Left lung (tissue), 10 donors: ENCODE data around the gene ARL13B. TPM values are rescaled to one million over a fixed set of nuclear protein-coding genes. Genes with fewer than 3 reads are reported as not detected.
A peak's percentile ranks its signal among the peaks of the same experiment; 100 is the strongest.

ENCODE experiments used
- ATAC-seq: fragments of 200-7000 bp; cut with Tn5 transposase; one replicate; pipeline ENCODE4 v1.9.1; 2020; ENCODE audit warnings: moderate library complexity
- DNase-seq, 4 donors: peaks; one replicate each; pipeline ENCODE4 v3.0.0-alpha.2; 2013 to 2020
- H3K27ac ChIP-seq, 2 donors: fragments of 200-600 bp; sonication (generic) in 1 of 2; one replicate each; pipeline versions ENCODE4 v1.5.0 to v1.8.0; 2020 to 2021
- H3K27me3 ChIP-seq, 2 donors: fragments of 200-600 bp; sonication (generic) in 1 of 2; one replicate each; pipeline versions ENCODE4 v1.5.0 to v1.8.0; 2020 to 2021
- H3K36me3 ChIP-seq, 2 donors: fragments of 200-600 bp; sonication (generic) in 1 of 2; one replicate each; pipeline versions ENCODE4 v1.5.0 to v1.8.0; 2020 to 2021
- H3K4me1 ChIP-seq, 2 donors: fragments of 200-600 bp; one replicate each; pipeline ENCODE4 v1.8.0; 2021
- H3K4me3 ChIP-seq, 2 donors: fragments of 200-600 bp; sonication (generic) in 1 of 2; one replicate each; pipeline versions ENCODE4 v1.5.0 to v1.8.0; 2020 to 2021; ENCODE audit warnings: mild to moderate bottlenecking in 1 of 2
- H3K9me3 ChIP-seq, 2 donors: fragments of 200-600 bp; sonication (generic) in 1 of 2; one replicate each; pipeline versions ENCODE4 v1.5.0 to v1.8.0; 2020 to 2021
- intact Hi-C, 2 donors: fragments of 100-400 bp; cut with DNase I; formaldehyde crosslinking; loops; one replicate each; pipeline versions ENCODE4 v1.11.2 to v1.14.2; 2022
- polyA plus RNA-seq, 6 donors: library from polyadenylated mRNA; unstranded; fragments of 120-200 nt; gene quantifications; one replicate each; pipeline ENCODE4 v1.2.1, GENCODE V29; 2013; ENCODE audit not compliant: insufficient read length in 6 of 6
- total RNA-seq, 2 donors: library from RNA; stranded (reverse); fragmentation: NEBNext Ultra II Directional; extraction: Animal tissue kit (Norgen Biotek cat#: 25700); gene quantifications; one replicate each; pipeline ENCODE4 v1.2.1, GENCODE V29; 2021
- TF ChIP-seq, protein P1 (sequence below), 2 donors: fragments of 200-600 bp; sonication (generic) in 1 of 2; IDR thresholded peaks; one replicate each; pipeline versions ENCODE4 v1.5.0 to v1.8.0; 2021; ENCODE audit warnings: antibody characterized with exemption in 2 of 2
- donor health status: DM: no; HTN: yes; CAD: no.
- donor health status: DM: no; HTN: no; CAD: no.

ARL13B gene
- total and polyA plus RNA-seq, 8 donors: 13.9 to 25.2 (median 16.5) TPM

DNA sequence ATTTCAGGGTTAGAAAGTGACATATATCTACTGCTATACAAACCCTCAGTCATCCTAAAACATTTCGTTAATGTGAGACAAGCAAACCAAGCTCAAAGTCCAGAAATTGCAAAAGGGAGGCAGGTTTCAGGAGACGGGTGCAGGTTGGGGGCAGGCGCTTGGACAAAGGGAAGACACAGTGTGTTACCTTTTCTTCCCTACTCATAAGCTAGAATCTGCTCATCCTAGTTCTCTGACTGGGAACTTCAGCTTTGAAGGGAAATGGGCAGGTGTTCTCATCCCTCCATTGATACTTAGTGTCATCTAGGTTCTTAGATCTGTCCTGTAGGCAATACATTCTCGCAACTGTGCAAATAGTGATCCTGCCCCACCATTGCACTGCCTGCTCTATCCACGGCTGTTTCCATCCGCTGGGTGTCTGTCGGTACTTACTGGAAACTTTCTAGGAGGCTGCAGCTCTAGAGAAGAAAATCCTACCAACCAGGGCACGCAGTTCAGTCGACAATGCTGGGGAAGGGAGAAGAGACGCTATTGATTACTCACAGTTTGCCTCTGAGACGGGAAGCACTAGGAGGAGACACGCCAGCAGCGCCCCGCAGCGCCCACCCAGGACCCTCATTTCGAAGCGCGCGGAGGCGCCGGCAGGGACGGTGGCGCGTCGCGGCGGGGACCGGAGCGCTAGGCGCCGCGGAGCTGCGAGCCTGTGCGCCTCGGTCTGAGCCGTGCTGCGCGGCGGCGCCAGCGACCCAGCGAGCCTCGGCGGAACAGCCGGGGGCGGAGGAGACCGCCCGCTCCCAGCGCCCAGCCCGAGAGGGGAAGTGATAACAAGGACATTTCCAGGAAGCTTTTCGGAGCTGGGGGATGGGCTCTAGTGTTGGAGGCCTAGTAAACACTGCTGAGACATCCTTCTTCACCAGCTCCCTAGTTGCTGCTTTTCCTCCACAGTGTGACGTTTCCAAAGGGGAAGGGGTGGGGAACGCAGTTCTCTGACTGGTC is 6.5 kb upstream of the ARL13B start, which contains the start of gene PROS1:
PROS1 (minus strand) TSS at position 766 of the 996 bp plus-strand sequence; CDS start at position 619, 147 bp downstream.
- Histone ChIP-seq H3K36me3 (no peaks in the 10 kb centered on the region), H3K9me3 (no peaks in the 10 kb centered on the region), H3K27me3 (peaks cover 0 to 8% of the 10 kb centered on the region in 2 donors), H3K4me3 (peak within 1 kb of the TSS; percentile 52 to 69), H3K4me1 (peaks cover 8 to 22% of the 10 kb centered on the region in 2 donors), H3K27ac (peak within 1 kb of the TSS; percentile 88 to 95)
- intact Hi-C loops: no loop called here
- TF ChIP-seq, protein P1, sequence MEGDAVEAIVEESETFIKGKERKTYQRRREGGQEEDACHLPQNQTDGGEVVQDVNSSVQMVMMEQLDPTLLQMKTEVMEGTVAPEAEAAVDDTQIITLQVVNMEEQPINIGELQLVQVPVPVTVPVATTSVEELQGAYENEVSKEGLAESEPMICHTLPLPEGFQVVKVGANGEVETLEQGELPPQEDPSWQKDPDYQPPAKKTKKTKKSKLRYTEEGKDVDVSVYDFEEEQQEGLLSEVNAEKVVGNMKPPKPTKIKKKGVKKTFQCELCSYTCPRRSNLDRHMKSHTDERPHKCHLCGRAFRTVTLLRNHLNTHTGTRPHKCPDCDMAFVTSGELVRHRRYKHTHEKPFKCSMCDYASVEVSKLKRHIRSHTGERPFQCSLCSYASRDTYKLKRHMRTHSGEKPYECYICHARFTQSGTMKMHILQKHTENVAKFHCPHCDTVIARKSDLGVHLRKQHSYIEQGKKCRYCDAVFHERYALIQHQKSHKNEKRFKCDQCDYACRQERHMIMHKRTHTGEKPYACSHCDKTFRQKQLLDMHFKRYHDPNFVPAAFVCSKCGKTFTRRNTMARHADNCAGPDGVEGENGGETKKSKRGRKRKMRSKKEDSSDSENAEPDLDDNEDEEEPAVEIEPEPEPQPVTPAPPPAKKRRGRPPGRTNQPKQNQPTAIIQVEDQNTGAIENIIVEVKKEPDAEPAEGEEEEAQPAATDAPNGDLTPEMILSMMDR (IDR thresholded peaks at IDR 0.05): peak in 1 of 2 donors; percentile 10
- DNase-seq (peak; percentile 74 to 94 (median 88)), ATAC-seq (peak; percentile 97)

DNA sequence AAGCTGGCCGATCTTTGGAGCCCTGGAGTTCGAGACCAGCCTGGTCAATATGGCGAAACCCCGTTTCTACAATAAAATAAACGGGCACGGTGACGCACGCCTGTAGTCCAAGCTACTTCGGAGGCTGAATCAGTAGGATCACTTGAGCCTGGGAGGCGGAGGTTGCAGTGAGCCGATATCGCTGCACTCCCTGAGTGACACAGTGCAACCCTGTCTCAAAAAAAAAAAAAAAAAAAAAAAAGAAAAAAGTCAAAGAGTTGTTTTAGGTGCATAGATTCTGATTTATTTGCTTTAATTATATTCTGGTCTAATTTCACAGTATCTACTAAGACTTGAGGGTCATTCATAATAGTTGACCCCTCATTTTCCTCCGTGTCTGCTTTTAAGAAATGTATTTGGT is 1.7 kb downstream of the ARL13B start:
- DNase-seq (no peak), ATAC-seq (no peak)
- TF ChIP-seq, protein P1 (IDR thresholded peaks at IDR 0.05): no peak
- intact Hi-C loops: no loop called here
- no peaks in the 10 kb centered on the region for H3K9me3 ChIP-seq
- H3K36me3 ChIP-seq: no peaks in the 10 kb centered on the region
- no peak overlapping the region for H3K27ac ChIP-seq
- no peaks in the 10 kb centered on the region for H3K27me3 ChIP-seq
- H3K4me3 ChIP-seq: no peak overlapping the region
- peaks cover 0 to 17% of the 10 kb centered on the region in 2 donors for H3K4me1 ChIP-seq

DNA sequence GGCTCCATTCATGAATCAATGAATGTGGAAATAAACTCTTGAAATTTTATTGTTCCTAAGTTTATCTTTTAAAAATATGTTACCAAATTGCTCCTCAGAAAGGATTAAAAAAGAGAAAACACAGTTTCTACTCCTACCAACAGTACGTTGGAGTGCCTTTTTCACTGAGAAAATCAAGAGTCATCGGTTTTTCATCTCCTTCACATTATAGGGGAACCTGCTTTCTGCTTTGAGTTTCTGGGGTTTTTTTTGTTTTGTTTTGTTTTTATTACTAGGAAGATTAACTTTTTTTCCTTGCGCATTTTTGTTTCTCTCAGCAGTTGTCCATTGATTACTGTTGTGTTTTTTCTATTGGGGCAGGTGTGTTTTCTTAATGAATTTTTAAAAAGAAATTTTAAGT is 3.5 kb downstream of the ARL13B start:
- ATAC-seq: no peak
- Histone ChIP-seq H3K27ac (no peak overlapping the region), H3K27me3 (no peaks in the 10 kb centered on the region), H3K9me3 (no peaks in the 10 kb centered on the region), H3K4me3 (no peak overlapping the region), H3K36me3 (no peaks in the 10 kb centered on the region), H3K4me1 (peaks cover 0 to 17% of the 10 kb centered on the region in 2 donors)
- TF ChIP-seq, protein P1 (IDR thresholded peaks at IDR 0.05): no peak
- intact Hi-C loops: no loop called here
- DNase-seq: no peak

DNA sequence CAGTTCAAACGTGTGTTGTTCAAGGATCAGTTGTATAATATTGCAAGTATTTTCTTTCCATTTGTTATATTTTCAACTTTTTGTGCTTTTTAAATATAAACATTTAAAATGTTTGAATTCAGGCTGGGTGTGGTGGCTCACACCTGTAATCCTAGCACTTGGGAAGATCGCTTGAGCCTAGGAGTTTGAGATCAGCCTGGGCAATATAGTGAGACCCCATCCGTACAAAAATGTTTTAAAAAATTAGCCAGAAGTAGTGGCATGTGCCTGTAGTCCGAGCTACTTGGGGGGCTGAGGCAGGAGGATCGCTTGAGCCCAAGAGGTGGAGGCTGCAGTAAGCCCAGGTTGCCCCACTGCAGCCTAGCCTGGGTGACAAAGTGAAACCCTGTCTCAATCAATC is 4.7 kb downstream of the ARL13B start:
- H3K27ac ChIP-seq: no peak overlapping the region
- ATAC-seq (no peak), DNase-seq (no peak)
- no peaks in the 10 kb centered on the region for H3K27me3 ChIP-seq
- TF ChIP-seq, protein P1 (IDR thresholded peaks at IDR 0.05): no peak
- intact Hi-C loops: no loop called here
- peaks cover 0 to 12% of the 10 kb centered on the region in 2 donors for H3K4me1 ChIP-seq
- H3K9me3 ChIP-seq: no peaks in the 10 kb centered on the region
- H3K36me3 ChIP-seq: no peaks in the 10 kb centered on the region
- no peak overlapping the region for H3K4me3 ChIP-seq

DNA sequence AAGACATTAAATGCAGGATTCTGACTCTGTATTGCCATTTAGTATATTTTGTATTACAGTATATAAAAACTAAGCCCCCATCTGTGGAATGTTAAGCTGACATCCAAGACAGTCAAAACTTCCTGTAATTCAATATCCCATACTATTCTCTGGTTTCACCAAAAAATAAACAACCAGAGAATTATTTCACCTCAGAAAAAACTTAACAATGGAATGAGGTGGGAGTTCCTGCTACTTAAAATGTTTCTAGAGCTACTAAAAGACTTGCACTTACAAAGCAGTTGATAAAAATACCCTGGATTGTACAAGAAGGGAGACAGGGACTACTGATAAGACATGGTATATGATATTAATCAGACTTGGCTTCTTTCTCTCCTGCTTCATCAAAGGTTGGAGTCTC is 8.3 kb downstream of the ARL13B start:
- peak; percentile 43 for ATAC-seq
- Histone ChIP-seq H3K9me3 (no peaks in the 10 kb centered on the region), H3K4me3 (no peak overlapping the region), H3K36me3 (no peaks in the 10 kb centered on the region), H3K27me3 (no peaks in the 10 kb centered on the region), H3K4me1 (no peaks in the 10 kb centered on the region), H3K27ac (peak overlapping the region; percentile 21 to 22)
- TF ChIP-seq, protein P1 (IDR thresholded peaks at IDR 0.05): no peak
- no peak for DNase-seq
- intact Hi-C loops: no loop called here
